Neural cell (in vitro differentiated cells): Measurements from ENCODE around the gene NTN4.

Experiments
- CTCF ChIP-seq: fragments of 450-650 bp; IDR thresholded peaks from 2 replicates; pipeline ENCODE4 v1.5.1; 2014; ENCODE audit warnings: antibody characterized with exemption, mild to moderate bottlenecking, moderate library complexity; ENCODE audit not compliant: poor library complexity, severe bottlenecking
- MXI1 ChIP-seq: fragments of 450-650 bp; conservative IDR thresholded peaks from 2 replicates; pipeline ENCODE4 v1.6.1; 2014; ENCODE audit warnings: antibody characterized with exemption, mild to moderate bottlenecking; ENCODE audit not compliant: poor library complexity, severe bottlenecking
- POLR2AphosphoS5 ChIP-seq: IDR thresholded peaks from 2 replicates; pipeline ENCODE4 v1.6.1; 2012

GRCh38 chr12:95803817-95804216 is 13.3 kb upstream of the NTN4 start:
- TF ChIP-seq POLR2AphosphoS5, result no peak
- no peak for TF ChIP-seq MXI1
- TF ChIP-seq CTCF, result no peak
